ENCODE measurements around the gene CDNF. TPM values are rescaled to one million over a fixed set of nuclear protein-coding genes. Genes with fewer than 3 reads are reported as not detected.

CDNF gene
- total RNA-seq, 1 donor from 2014 or later, result 1.0 TPM

DNA sequence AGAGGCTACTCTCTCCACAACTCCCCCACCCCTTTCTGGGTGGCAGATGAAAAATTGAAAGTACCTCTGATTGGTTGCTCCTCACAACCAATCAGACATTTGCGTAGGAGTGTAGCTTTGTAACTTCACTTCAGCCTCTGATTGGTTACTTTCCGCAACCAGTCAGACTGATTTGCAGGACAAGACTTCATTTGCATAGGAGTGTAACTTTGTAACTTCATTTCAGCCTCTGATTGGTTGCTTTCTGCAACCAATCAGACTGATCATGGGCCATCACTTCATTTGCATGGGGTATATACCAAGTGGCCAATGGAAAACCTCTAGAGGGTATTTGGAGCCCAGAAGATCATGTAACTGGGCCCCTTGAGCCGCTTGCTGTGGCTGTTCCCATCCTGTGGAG lies 25.6 kb downstream of the CDNF start:
- H3K27ac Mint-ChIP-seq (ENCODE audit: unreplicated experiment), result no peak overlapping the region
- no peaks in the 10 kb centered on the region for H3K9me3 Mint-ChIP-seq (ENCODE audit: unreplicated experiment)
- peaks cover 6% of the 10 kb centered on the region for H3K27me3 Mint-ChIP-seq (ENCODE audit: unreplicated experiment)
- no peak for DNase-seq (ENCODE audit: extremely low spot score, unreplicated experiment)
- H3K4me3 Mint-ChIP-seq (ENCODE audit: unreplicated experiment), result no peak overlapping the region
- no peaks in the 10 kb centered on the region for H3K4me1 Mint-ChIP-seq (ENCODE audit: unreplicated experiment)
- TF ChIP-seq, protein P1, sequence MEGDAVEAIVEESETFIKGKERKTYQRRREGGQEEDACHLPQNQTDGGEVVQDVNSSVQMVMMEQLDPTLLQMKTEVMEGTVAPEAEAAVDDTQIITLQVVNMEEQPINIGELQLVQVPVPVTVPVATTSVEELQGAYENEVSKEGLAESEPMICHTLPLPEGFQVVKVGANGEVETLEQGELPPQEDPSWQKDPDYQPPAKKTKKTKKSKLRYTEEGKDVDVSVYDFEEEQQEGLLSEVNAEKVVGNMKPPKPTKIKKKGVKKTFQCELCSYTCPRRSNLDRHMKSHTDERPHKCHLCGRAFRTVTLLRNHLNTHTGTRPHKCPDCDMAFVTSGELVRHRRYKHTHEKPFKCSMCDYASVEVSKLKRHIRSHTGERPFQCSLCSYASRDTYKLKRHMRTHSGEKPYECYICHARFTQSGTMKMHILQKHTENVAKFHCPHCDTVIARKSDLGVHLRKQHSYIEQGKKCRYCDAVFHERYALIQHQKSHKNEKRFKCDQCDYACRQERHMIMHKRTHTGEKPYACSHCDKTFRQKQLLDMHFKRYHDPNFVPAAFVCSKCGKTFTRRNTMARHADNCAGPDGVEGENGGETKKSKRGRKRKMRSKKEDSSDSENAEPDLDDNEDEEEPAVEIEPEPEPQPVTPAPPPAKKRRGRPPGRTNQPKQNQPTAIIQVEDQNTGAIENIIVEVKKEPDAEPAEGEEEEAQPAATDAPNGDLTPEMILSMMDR (IDR thresholded peaks at IDR 0.05), result no peak
- no peaks in the 10 kb centered on the region for H3K36me3 Mint-ChIP-seq (ENCODE audit: unreplicated experiment)

DNA sequence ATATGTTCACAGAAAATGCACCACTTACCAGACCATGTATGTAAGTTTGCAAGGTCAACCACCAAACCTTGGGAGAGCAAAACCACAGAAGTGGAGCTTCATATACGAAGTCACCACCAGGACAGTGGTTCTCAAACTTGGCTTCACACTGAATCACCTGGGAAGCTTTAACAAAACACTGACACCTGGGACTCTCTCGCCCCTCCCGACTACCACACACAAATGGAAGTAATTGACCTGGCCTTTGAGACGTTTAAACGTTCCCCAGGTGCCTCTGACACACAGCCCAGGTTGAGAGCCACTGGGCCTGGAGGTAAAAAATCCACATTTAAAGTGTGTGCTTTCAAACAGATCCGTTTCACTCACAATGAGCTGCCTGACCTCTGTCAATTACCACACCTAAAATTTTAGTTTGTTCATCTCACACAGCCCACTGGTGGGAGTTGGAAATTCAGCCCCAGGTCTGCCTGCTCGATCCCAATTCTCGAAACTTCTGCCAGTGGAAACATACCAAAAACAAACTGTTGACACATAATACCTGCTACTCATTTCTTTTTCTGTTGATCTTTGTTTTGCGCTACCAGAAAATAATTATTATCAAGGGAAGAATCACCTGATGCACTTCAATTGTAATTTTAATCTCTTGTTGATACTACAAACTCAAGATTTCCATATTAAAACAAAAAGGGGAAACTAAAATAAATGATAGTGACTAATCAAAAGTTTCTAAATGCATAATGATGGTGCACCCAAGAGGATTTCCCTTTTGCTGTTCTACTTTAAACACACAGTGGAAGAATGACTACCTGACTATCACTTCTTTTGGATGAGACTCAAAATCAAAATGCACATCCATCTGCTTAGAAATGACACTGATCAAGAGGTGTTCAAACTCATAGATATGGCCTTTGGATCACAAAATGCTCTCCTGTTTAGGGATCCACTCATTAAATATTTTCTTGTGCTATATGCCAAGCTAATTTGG lies 26.6 kb downstream of the CDNF start:
- no peaks in the 10 kb centered on the region for H3K4me1 Mint-ChIP-seq (ENCODE audit: unreplicated experiment)
- no peak overlapping the region for H3K4me3 Mint-ChIP-seq (ENCODE audit: unreplicated experiment)
- DNase-seq (ENCODE audit: extremely low spot score, unreplicated experiment), result no peak
- TF ChIP-seq, protein P1 (IDR thresholded peaks at IDR 0.05), result peak; percentile 8
- H3K36me3 Mint-ChIP-seq (ENCODE audit: unreplicated experiment), result no peaks in the 10 kb centered on the region
- H3K9me3 Mint-ChIP-seq (ENCODE audit: unreplicated experiment), result no peaks in the 10 kb centered on the region
- H3K27me3 Mint-ChIP-seq (ENCODE audit: unreplicated experiment), result peaks cover 15% of the 10 kb centered on the region
- H3K27ac Mint-ChIP-seq (ENCODE audit: unreplicated experiment), result no peak overlapping the region

DNA sequence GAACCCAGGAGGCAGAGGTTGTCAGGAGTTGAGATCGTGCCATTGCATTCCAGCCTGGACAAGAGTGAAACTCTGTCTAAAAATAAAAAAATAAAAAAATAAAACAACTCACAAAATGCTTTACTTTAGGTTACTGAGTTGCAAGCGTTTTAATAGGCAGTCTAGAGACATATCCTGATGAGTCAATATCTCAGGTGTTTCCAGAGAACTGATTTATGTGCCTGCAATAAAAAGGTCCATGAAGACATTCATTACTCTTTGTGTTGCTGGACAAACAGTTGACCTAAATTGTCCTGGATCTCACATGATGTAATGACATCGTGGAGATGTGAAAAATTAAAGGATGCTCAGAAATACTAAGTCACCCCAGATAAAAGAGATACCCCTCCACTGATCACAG lies 31.5 kb downstream of the CDNF start:
- Mint-ChIP-seq H3K27me3 (ENCODE audit: unreplicated experiment) (peaks cover 24% of the 10 kb centered on the region), H3K4me3 (ENCODE audit: unreplicated experiment) (no peak overlapping the region), H3K36me3 (ENCODE audit: unreplicated experiment) (peaks cover 2% of the 10 kb centered on the region), H3K27ac (ENCODE audit: unreplicated experiment) (no peak overlapping the region), H3K4me1 (ENCODE audit: unreplicated experiment) (no peaks in the 10 kb centered on the region), H3K9me3 (ENCODE audit: unreplicated experiment) (no peaks in the 10 kb centered on the region)
- no peak for DNase-seq (ENCODE audit: extremely low spot score, unreplicated experiment)
- TF ChIP-seq, protein P1 (IDR thresholded peaks at IDR 0.05), result no peak

DNA sequence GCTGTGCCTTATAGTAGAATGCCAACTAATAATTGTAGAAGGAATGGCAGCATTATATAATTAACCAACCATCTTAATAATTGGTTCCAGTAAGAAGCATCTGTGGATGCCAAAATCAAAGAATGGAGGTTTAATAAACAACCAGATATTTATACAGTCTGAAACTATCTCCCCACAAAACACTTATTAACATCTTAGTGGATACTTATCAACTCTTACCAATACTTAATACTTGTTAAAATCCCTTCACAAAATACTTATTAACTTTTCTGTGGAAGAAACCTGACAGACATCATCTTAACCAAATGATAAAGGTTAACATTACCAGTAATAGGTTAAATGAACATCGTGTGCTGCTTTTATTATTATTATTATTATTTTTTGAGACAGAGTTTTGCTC lies 34.0 kb downstream of the CDNF start:
- DNase-seq (ENCODE audit: extremely low spot score, unreplicated experiment), result no peak
- Mint-ChIP-seq H3K27me3 (ENCODE audit: unreplicated experiment) (peaks cover 38% of the 10 kb centered on the region), H3K4me3 (ENCODE audit: unreplicated experiment) (no peak overlapping the region), H3K36me3 (ENCODE audit: unreplicated experiment) (peaks cover 2% of the 10 kb centered on the region), H3K27ac (ENCODE audit: unreplicated experiment) (no peak overlapping the region), H3K9me3 (ENCODE audit: unreplicated experiment) (no peaks in the 10 kb centered on the region), H3K4me1 (ENCODE audit: unreplicated experiment) (no peaks in the 10 kb centered on the region)
- TF ChIP-seq, protein P1 (IDR thresholded peaks at IDR 0.05), result no peak

DNA sequence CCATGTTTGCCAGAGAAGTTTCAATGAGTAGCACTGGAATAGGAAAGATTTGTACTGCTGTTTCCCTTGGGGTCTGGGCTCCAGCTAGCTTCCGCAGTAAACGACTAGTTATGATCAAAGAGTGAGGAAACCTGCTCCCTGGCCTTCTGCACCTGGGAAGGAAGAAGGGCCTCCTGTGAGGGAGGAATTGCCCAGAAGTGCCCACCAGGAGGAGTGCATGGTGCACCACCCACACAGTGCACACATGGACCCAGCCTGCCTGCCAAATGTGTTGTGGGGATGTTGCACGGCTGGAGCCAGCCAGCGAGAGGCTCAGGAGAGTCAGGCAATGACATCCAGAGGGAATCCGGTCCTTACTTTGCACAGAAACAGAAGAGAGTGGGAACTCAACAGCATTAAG lies 36.1 kb downstream of the CDNF start:
- no peaks in the 10 kb centered on the region for H3K4me1 Mint-ChIP-seq (ENCODE audit: unreplicated experiment)
- peaks cover 39% of the 10 kb centered on the region for H3K27me3 Mint-ChIP-seq (ENCODE audit: unreplicated experiment)
- TF ChIP-seq, protein P1 (IDR thresholded peaks at IDR 0.05), result no peak
- H3K27ac Mint-ChIP-seq (ENCODE audit: unreplicated experiment), result no peak overlapping the region
- DNase-seq (ENCODE audit: extremely low spot score, unreplicated experiment), result no peak
- no peak overlapping the region for H3K4me3 Mint-ChIP-seq (ENCODE audit: unreplicated experiment)
- H3K36me3 Mint-ChIP-seq (ENCODE audit: unreplicated experiment), result peaks cover 2% of the 10 kb centered on the region
- no peaks in the 10 kb centered on the region for H3K9me3 Mint-ChIP-seq (ENCODE audit: unreplicated experiment)
